Measurements from ENCODE around the gene NKAIN2.
"Not testable (repeated sequence)": the region's sequence is repeated elsewhere in the genome, so short reads cannot be mapped to it uniquely, and the experiment has no call there.

Gene NKAIN2

GRCh38 chr6:124530926-124531325 is 727.3 kb downstream of the NKAIN2 start:
- DNase-seq: no peak

- no peak for DNase-seq
Observed at GRCh38 chr6:124535299-124535698, 731.6 kb downstream of the NKAIN2 start.

- DNase-seq: no peak
Observed at GRCh38 chr6:124535746-124536145, 732.1 kb downstream of the NKAIN2 start.

GRCh38 chr6:124536157-124536841 is 732.6 kb downstream of the NKAIN2 start:
- no peak for DNase-seq

- no peak for DNase-seq
Observed at GRCh38 chr6:124536842-124537191, 733.2 kb downstream of the NKAIN2 start.

GRCh38 chr6:124539096-124539495 is 735.4 kb downstream of the NKAIN2 start:
- no peak for DNase-seq

GRCh38 chr6:124541573-124541972 is 737.9 kb downstream of the NKAIN2 start:
- DNase-seq: no peak

GRCh38 chr6:124546601-124547000 is 742.9 kb downstream of the NKAIN2 start:
- no peak for DNase-seq

GRCh38 chr6:124551711-124552233 is 748.1 kb downstream of the NKAIN2 start:
- no peak for DNase-seq

- DNase-seq: no peak
Observed at GRCh38 chr6:124557873-124558272, 754.2 kb downstream of the NKAIN2 start.

GRCh38 chr6:124560078-124560477 is 756.4 kb downstream of the NKAIN2 start:
- DNase-seq: not testable (repeated sequence)

- no peak for DNase-seq
Observed at GRCh38 chr6:124560873-124561567, 757.4 kb downstream of the NKAIN2 start.

GRCh38 chr6:124561635-124562130 is 758.0 kb downstream of the NKAIN2 start:
- DNase-seq: no peak

GRCh38 chr6:124564125-124564524 is 760.5 kb downstream of the NKAIN2 start:
- DNase-seq: not testable (repeated sequence)

GRCh38 chr6:124567401-124567800 is 763.7 kb downstream of the NKAIN2 start:
- no peak for DNase-seq

- no peak for DNase-seq
Observed at GRCh38 chr6:124573953-124574352, 770.3 kb downstream of the NKAIN2 start.

- DNase-seq: no peak
Observed at GRCh38 chr6:124577734-124578281, 774.1 kb downstream of the NKAIN2 start.

GRCh38 chr6:124590001-124590400 is 786.3 kb downstream of the NKAIN2 start:
- DNase-seq: no peak

- no peak for DNase-seq
Observed at GRCh38 chr6:124599656-124600055, 796.0 kb downstream of the NKAIN2 start.

GRCh38 chr6:124604719-124605118 is 801.1 kb downstream of the NKAIN2 start:
- DNase-seq: no peak

- no peak for DNase-seq
Observed at GRCh38 chr6:124607119-124607627, 803.5 kb downstream of the NKAIN2 start.

GRCh38 chr6:124613031-124613430 is 809.4 kb downstream of the NKAIN2 start:
- DNase-seq: no peak

GRCh38 chr6:124622351-124622750 is 818.7 kb downstream of the NKAIN2 start:
- DNase-seq: no peak

GRCh38 chr6:124633655-124634054 is 830.0 kb downstream of the NKAIN2 start:
- no peak for DNase-seq
